KBM-7 (cell line): Measurements from ENCODE around the gene MRPL27.

Source experiments
- DNase-seq: peaks from one replicate; pipeline ENCODE4 v3.0.0-alpha.2; 2015
- in situ Hi-C: fragments of 300-500 bp; cut with MboI; formaldehyde crosslinking; loops from 2 replicates; pipeline ENCODE4 v1.14.3; 2020; ENCODE audit warnings: low sequenced_read_pairs, low pct_unique_long_range_greater_than_20kb, mixed read lengths

The MRPL27 gene

DNA sequence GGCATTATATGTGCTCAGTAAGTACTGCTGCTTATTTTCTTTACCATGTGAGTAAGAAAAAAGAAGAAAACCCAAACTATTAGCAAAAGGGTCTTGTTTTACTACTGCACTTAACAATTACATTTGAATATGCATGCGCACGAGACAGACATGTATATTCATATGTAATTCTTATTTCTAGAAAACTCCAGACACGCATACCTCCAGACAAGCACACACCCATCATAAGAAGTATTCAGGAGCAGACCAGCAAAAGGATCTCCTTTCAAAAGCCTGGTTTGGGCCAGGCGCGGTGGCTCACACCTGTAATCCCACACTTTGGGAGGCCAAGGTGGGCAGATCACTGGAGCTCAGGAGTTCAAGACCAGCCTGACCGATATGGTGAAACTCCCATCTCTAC, 16.6 kb upstream of the MRPL27 start:
- no peak for DNase-seq
- in situ Hi-C loops: no loop called here

DNA sequence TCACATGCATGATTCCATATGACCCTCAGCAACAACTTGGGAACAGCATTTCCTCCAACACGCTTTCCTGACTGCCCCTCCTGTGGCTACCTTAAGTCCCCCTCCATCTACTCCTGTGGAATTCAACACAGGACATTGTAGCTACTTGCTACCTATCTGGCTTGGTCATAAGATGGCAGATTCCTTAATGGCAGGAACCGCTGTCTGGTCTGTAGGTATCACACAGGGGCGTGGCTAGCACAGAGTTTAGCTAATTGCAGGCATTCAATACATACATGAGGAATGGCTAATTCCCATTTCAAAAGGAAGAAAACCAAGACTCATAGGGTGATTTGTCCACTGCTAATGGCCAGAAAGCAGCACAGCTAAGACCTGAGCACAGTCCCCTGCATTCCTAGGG, 15.7 kb upstream of the MRPL27 start:
- DNase-seq: no peak
- in situ Hi-C loops: no loop called here

DNA sequence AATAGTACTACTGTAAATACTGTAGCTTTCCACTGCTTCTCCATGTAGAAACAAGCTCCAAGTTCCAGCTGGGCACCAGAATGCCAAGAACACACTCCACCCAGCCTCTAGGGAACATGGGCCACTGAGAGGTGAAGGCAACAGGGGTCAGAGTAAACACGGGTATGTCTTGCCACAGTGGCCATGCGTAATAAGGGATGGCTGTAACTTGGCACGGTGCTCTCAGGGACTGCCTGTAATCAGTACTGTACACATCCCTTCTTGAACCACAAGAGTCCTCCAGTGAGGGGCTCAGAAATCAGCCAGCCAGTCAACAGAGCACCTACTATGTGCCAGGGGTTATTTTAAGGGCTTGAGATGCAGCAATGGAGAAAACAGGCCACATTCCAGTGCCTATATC, 13.5 kb upstream of the MRPL27 start:
- no peak for DNase-seq
- in situ Hi-C loops: no loop called here

DNA sequence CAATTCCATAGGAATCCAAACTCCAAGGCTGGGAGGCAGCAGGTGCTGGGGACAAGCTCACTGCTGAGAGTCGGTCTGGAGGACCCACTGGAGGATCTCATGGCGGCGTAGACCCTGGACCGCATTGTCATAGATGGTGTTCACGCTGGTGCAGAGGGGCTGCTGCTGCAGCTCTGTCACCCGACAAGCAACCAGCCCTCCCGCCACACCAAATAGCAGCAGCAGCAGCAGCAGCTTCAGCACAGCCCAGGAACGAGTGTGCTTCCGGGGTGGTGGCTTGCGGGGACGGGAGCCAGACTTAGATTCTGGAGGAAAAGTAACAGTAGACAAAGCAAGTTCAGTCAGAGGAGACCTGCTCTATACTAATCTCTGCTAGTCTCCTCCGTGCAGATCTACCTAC, 9.9 kb upstream of the MRPL27 start:
- in situ Hi-C loops: no loop called here
- no peak for DNase-seq

DNA sequence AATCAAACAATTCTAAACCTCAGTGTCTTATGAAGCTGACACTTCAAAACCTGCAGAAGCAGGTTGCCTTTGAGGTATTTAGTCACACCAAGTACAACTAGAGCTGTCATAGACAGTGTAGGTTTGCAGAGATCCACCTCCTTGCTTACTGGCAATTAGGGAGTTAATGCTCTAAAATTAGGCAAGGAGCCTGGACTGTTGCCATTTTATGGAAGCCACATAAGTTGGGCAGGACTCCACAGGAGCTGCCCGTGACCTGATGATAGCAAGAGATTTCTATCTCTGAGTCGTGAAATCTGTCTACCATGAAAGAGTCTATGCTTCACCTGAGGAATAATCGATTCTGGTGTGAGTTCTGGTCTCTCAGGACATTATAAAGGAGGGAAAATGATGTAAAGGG, 8.9 kb upstream of the MRPL27 start:
- DNase-seq: no peak
- in situ Hi-C loops: no loop called here

DNA sequence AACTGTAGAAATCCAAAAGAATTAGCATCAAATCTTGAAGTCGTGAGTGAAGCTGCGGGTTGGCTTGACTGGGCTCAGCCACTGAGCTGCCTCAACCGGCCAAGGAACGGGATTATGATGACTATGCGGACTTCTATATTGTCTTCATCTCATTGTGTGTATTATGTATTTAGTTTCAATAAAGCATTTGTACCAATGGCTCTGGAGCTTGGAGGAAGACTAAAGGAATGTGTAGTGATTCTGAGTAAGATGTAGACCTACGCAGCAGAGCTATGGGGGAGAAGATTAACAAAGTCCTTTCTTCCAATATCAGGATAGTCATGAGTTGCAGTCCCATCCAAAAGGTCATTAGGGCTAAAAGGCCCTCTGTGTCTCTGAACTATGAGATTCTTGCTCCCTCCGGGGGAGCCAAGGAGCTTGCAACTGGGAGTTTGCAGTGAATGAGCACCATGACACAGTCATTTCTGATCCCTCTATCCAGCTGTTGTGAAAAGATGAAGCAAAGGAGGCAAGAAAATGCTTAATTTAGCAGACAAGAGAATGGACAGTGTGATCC, 8.4 kb upstream of the MRPL27 start:
- DNase-seq: no peak
- in situ Hi-C loops: no loop called here

DNA sequence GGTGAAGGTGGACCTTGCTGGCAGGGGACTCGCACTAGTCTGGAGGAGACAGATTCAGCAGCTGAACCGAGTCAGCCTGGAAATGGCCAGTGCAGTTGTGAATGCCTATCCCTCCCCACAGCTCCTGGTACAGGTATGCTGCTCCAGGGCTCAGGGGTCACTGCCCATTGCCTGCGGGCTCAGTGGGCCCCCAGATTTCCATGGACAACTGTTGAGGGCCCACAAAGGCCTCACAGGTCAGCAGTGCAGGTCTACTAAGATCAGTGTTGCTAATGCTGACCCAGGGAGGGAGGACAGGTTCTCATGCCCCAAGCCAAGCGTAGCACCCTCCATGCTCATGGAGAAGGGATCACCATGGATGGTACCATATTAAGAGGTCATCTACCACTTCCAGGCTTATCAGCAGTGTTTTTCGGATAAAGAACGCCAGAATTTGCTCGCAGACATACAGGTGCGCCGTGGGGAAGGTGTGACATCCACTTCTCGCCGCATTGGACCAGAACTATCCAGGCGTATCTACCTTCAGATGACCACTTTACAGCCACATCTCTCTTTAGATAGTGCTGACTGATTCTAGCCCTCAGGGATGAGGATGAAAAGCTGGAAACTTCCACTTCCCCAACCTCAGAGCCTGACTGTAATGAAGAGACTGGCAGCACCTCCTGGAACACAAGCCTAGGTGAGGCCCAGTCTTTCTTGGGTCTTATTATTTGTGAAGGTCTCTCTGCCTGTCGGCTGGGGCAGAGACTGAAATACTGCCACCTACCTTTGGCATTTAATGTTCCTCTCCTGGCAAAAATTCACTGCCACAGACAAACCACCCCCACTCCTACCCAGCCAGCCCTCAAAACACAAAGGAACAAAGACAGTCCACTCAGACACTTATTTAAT, 7.6 kb upstream of the MRPL27 start:
- in situ Hi-C loops: no loop called here

DNA sequence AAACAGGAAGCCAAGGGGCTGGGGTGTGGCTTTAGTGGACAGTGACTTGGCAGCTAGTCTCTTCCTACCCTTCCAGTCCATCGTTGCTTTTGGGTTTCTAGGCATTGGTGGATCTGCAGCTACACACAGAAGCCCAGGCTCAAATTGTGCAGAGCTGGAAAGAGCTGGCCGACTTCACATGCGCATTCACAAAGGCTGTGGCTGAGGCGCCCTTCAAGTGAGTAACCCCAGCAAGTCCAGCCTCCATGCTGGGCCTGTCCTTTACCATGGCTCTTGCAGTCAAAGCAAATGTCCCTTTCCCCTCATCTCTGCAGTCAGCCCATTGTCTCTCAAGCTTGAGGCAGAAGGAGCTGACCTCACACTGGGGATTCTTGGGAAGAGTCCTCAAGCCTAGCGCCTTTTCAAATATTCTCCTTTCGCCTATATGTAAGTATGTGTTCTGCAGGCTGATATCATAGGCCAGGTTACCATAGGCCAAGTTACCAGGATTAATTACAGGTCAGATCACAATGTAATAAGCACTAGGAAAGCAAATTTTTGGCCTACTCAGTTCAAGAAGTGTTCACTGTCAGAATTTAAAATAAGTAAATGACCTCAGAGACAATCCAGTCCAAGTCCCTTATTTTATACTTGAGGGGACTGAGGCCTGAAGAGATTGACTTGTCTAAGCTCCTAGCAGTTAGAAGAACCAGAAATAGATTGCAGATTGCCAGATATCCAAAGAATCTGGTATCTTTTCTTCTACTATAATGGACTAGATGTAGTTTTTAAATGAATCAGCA, 6.6 kb upstream of the MRPL27 start:
- no peak for DNase-seq
- in situ Hi-C loops: no loop called here

More for the DNA sequence above, 7.6 kb upstream of the MRPL27 start:
- DNase-seq: no peak

DNA sequence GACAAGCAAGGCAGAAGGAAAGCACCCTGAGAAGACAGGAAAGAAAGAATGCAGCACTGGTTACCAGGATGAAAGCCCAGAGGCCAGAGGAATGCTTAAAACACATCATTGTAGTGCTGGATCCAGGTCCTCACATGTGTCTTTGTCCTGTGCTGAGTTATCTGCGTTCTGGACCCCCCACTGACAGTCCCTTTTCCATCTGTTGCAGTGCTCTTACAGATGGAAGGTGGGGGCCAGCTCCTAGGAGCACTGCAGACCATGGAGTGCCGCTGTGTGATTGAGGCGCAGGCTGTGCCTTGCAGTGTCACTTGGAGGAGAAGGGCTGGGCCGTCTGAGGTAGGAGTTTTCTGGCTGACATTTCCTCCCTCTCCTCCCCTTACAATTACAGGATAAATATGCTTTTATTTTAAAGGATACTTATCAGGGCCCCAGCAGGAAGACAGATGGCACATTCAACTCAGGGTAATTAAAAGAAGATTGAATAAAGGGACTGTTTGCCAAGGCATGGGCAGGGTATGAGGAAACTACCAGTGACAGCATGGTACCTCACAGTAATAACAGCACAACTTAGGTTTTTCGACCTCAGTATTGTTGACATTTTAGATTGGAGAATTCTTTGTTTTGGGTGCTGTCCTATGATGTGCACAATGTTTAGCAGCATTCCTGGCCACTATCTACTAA, 3.0 kb upstream of the MRPL27 start:
- in situ Hi-C loops: no loop called here
- no peak for DNase-seq

DNA sequence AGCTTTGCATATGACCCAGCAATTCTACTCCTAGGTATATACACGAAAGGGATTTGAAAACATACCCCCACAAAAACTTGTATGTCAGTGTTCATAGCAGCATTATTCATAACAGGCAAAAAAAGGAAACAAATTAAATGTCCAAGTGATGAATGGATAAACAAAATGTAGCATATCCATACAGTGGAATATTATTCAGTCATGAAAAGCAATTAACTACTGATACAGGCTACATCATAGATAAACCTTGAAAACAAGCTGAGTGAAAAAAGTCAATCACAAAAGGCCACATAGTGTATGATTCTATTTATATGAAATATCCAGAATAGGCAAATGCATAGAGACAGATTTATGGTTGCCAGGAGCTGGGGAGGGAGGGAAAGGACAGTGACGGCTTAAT, 721 bp upstream of the MRPL27 start:
- in situ Hi-C loops: no loop called here
- no peak for DNase-seq

DNA sequence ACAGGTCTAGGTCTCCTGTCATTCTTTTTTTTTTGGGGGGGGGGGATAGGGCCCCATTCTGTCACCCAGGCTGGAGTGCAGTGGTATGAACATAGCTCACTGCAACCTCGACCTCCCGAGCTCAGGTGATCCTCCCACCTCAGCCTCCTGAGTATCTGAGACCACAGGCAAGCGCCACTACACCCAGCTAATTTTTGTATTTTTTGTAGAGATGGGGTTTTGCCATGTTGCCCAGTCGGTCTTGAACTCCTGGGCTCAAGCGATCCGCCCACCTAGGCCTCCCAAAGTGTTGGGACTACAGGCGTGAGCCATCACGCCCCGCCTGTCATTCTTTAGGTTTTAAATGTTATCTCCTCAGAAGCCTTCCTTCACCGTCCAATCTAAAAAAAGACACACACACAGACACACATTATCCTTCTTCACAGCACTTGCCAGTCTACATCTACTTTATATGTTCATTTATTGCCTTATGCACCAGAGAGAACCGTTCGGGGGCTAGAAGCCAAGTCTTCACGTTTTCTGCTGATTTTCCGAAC, 694 bp downstream of the MRPL27 start:
- in situ Hi-C loops: no loop called here
- DNase-seq: no peak

DNA sequence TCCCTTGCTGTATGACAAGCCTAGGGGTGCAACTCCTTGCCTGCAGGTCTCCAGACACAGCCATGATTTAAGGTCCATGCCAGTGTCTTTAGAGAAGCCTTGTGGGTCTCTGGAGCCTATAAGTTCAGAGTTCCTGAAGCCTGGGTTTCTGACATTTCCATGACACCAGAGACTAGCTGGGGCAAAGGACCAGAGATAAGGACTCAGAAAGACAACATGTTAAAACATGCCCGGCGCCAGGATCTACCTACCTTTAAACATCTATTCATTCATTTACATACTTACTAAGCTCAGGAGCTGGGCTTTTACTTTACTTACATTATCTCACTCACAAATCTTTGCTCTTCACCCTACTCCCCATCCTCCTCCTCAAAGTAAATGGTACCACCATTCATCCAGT, 1.5 kb downstream of the MRPL27 start:
- no peak for DNase-seq
- in situ Hi-C loops: no loop called here

DNA sequence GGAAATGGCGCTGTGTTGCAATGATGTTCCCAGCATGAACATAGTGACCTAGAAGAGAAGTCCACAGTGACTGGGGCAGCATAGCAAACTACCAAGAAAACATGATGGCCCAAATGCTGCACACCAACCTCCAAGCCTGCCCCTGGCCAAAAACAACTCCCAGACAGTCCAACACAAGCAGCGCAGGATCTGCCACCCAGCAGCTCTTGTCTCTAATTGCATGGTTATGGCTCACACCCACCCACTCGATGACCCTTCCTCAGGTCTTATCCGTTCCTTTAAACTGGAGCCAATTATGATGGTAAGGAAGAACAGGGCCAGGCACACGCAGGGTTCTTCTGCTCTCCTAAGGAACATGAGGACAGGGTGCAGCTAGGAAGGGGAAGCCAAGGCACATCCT, 2.9 kb downstream of the MRPL27 start:
- in situ Hi-C loops: no loop called here
- no peak for DNase-seq

DNA sequence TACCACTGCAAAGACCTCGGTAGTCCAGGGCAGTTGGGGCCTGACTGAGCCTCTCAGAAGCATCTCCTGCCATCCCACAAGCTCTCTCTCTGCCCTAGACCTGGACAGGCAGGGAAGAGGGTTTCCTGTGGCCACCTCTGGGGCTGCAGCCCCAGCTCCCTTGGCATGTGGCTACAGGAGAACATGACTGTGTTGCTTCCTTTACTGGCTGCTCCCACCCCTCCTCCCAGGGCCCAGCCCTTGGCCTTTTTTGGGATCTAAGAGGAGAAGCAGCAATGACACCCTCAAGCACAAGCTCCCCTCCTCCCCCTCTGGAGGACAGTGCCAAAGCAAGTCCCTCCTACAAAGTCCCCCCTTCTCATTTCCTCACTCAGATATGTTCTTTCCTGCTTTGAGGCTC, 5.6 kb downstream of the MRPL27 start:
- no peak for DNase-seq
- in situ Hi-C loops: no loop called here

DNA sequence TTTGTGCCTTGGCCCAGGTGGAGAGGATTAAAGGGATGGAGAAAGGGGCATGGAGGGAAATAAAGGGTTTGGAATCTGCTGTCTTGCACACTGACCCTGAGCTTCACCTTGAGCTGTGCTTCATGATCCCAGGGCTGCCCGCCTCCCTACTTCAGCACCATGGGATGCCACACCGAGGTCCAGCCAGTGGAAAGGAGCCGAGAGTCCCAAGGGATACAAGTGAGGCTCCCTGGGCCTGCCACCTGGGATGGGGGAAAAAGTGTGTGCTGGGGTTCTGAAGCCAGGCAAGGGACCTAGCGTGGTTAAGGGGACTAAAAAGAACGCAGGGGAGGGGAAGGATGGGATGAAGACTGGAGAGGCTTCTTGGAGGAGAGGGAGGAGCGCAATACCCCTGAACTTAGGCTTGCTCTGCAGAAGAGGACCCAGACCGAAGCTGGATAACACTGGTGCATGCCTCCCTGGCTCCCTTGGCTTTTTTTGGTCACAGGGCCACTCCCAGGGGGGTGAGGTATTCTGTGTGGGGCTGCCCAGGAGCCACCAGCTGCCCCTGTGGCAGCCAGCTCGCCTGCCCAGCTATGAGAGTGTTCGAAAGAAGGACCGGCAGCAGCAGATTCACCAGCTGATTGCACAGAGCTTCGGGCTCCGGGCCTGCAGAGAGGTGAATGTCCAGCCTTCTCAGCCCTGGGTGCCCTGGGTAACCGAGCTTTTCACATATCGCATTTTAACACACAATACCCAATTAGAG, 7.2 kb downstream of the MRPL27 start:
- no peak for DNase-seq
- in situ Hi-C loops: no loop called here

DNA sequence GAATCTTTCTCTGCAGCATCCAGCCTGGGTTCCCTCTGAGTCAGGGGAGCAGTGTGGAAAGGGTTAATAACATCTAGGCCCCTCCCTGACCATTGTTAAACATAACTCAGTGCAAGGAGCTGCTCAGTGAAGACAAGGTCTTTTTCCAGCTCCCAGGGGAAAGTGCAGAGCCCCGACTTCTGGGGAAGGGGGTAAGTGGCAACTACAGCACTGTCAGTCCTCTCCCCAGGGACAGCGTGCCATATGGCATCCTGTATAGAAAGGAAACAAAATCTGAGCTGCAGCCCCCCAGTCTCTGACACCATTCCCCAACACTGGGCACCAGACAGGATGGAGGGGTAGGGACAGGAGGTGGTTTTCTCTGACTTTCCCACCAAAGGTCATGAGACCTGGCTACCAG, 7.8 kb downstream of the MRPL27 start:
- DNase-seq: no peak
- in situ Hi-C loops: no loop called here

DNA sequence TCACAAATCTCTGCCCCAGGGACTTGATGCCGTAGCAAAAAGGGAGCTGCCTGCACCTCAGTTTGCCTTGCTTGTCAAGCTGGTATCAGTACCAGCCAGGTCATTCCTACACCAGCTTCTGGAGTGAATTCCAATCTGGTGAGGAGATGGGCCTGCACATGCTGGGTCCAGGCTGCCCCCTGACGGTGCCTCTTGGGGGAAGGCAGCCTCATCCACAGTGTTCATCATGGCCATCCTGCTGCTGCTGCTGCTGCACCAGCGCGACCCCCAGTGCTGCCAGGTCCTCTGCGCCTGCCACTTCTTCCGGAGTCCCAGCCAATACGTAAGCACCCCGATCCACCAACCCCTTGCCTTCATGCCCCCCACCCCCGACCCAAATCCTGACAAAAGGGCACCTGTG, 8.3 kb downstream of the MRPL27 start:
- DNase-seq: no peak
- in situ Hi-C loops: no loop called here

DNA sequence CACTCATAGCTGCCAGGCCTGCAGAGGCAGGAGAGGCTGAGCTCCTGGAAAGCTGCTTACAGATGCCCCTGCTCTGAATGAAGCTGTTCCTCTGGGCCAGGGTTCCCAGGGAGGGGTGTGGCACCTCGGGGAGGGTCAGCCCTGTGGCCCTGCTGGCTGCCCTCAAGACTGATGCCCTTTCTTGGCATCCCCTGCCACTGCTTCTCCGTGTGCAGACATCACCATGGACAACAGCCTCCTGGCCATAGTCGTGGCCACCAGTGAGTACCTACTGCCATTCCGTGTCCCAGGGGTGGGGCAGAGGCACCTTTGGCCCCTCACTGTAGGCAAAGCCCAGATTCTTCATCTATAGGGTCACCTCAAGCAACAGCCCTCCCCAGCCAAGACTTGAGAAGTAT, 8.9 kb downstream of the MRPL27 start:
- in situ Hi-C loops: no loop called here
- DNase-seq: no peak
